BJ (cell line): ENCODE data around the gene DCHS2. TPM values are rescaled to one million over a fixed set of nuclear protein-coding genes. Genes with fewer than 3 reads are reported as not detected.

Experiments
- CTCF ChIA-PET: fragments of 350-600 bp; formaldehyde crosslinking; extraction: SDS; loops from one replicate; lab custom pipeline; 2021; ENCODE audit warnings: antibody characterized with exemption, inconsistent platforms; lab: Yijun Ruan, JAX
- POLR2A ChIA-PET: fragments of 300-600 bp; sonication (Branson Sonifier 250); formaldehyde crosslinking; extraction: SDS; loops from one replicate; lab custom pipeline; 2021; ENCODE audit warnings: antibody characterized with exemption; lab: Charles Lee
- DNase-seq: peaks from one replicate; pipeline ENCODE4 v3.0.0-alpha.2; 2011; ENCODE audit warnings: low read depth
- H3K27me3 ChIP-seq: 2 replicates; pipeline ENCODE4 v1.6.0; 2011; ENCODE audit warnings: low read length; ENCODE audit not compliant: control insufficient read depth, insufficient read depth
- H3K36me3 ChIP-seq: 2 replicates; pipeline ENCODE4 v1.5.1; 2011; ENCODE audit warnings: low read length; ENCODE audit not compliant: control insufficient read depth, insufficient read depth
- H3K4me3 ChIP-seq: 2 replicates; pipeline ENCODE4 v1.5.1; 2011; ENCODE audit warnings: low read depth, mild to moderate bottlenecking, control low read depth, low read length
- polyA plus RNA-seq: library from polyadenylated mRNA; depleted of rRNA; stranded (reverse); fragments of >200 nt; gene quantifications from 2 replicates; pipeline ENCODE4 v1.2.3, GENCODE V29; 2011
- TF ChIP-seq, protein P1 (sequence below): IDR thresholded peaks from 2 replicates; pipeline ENCODE4 v1.5.1; 2011; ENCODE audit warnings: low read depth, mild to moderate bottlenecking, control low read depth, inconsistent platforms, low read length, moderate library complexity; ENCODE audit not compliant: insufficient read depth

The DCHS2 gene
- polyA plus RNA-seq, 1 experiment = not detected

DNA sequence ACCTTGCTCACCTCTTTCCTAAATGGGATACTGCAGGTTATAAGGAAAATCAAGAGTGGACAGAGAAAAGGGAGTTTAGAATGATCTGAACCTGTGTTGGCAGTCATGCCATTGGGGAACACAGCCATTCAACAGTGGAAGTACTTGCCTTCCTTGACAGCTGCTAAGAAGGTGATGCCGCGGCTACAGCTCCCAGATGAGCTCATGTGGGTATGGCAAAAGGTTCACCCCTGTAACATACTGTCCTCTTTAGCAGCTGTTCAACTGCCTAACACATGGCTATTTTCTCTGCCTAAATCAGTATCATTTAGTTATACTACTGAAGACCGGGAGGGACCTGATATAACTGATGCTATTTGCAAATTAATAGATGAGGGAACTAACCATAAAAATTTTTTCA lies 76.8 kb downstream of the DCHS2 start:
- CTCF ChIA-PET = interaction anchor here (2.4 kb wide), 1 partner anchor 15 kb away, joined by 7 read pairs; no protein-coding TSS in a partner anchor
- H3K27me3 ChIP-seq = no peaks in the 10 kb centered on the region
- TF ChIP-seq, protein P1, sequence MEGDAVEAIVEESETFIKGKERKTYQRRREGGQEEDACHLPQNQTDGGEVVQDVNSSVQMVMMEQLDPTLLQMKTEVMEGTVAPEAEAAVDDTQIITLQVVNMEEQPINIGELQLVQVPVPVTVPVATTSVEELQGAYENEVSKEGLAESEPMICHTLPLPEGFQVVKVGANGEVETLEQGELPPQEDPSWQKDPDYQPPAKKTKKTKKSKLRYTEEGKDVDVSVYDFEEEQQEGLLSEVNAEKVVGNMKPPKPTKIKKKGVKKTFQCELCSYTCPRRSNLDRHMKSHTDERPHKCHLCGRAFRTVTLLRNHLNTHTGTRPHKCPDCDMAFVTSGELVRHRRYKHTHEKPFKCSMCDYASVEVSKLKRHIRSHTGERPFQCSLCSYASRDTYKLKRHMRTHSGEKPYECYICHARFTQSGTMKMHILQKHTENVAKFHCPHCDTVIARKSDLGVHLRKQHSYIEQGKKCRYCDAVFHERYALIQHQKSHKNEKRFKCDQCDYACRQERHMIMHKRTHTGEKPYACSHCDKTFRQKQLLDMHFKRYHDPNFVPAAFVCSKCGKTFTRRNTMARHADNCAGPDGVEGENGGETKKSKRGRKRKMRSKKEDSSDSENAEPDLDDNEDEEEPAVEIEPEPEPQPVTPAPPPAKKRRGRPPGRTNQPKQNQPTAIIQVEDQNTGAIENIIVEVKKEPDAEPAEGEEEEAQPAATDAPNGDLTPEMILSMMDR = no peak
- no peak for DNase-seq
- H3K36me3 ChIP-seq = no peaks in the 10 kb centered on the region
- no peak overlapping the region for H3K4me3 ChIP-seq
- POLR2A ChIA-PET = no interaction called here

DNA sequence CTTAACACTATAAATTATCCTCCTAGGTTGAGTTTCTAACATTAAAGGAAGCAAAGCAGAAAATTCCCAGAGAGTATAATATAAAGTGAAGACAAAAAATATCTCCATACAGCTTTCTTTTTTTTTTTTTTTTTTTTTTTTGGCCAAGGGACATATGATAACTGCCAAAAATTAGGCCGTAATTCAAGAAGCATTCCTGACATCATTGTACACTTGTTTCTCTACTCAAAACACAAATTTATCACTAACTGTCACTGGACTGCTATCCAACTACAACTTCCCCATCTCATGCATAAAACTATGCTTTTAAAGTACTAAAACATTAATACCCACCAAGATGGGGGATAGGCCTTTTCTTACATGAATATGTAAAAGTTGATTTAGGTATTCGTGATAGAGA lies 77.2 kb downstream of the DCHS2 start:
- TF ChIP-seq, protein P1 = no peak
- no peaks in the 10 kb centered on the region for H3K27me3 ChIP-seq
- POLR2A ChIA-PET = no interaction called here
- H3K4me3 ChIP-seq = no peak overlapping the region
- H3K36me3 ChIP-seq = no peaks in the 10 kb centered on the region
- no peak for DNase-seq
- CTCF ChIA-PET = interaction anchor here (2.4 kb wide), 1 partner anchor 15 kb away, joined by 7 read pairs; no protein-coding TSS in a partner anchor

DNA sequence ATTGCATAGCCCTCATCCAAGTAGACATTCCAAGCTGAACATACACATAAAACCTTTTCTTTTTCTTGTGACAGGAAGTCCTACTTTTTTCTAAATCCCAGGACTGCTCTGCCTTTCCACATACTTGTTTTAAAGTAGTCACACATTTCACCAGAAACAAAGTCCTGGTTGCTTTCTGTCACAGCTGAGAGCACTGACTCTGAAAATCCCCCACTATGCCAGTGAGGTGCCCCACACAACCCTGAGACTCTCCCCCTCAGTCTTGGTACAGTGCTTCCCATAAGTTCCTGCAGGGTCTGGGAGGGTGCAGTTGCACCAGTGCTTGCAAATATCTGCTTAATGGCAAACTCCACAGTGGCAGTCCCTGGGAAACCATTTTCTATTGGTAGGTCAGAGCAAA lies 84.2 kb downstream of the DCHS2 start:
- TF ChIP-seq, protein P1 = no peak
- ChIA-PET POLR2A (no interaction called here), CTCF (interaction anchor here (0.5 kb wide), 1 partner anchor 128 kb away, joined by 3 read pairs; no protein-coding TSS in a partner anchor)
- Histone ChIP-seq H3K36me3 (no peaks in the 10 kb centered on the region), H3K4me3 (no peak overlapping the region), H3K27me3 (no peaks in the 10 kb centered on the region)
- DNase-seq = no peak

DNA sequence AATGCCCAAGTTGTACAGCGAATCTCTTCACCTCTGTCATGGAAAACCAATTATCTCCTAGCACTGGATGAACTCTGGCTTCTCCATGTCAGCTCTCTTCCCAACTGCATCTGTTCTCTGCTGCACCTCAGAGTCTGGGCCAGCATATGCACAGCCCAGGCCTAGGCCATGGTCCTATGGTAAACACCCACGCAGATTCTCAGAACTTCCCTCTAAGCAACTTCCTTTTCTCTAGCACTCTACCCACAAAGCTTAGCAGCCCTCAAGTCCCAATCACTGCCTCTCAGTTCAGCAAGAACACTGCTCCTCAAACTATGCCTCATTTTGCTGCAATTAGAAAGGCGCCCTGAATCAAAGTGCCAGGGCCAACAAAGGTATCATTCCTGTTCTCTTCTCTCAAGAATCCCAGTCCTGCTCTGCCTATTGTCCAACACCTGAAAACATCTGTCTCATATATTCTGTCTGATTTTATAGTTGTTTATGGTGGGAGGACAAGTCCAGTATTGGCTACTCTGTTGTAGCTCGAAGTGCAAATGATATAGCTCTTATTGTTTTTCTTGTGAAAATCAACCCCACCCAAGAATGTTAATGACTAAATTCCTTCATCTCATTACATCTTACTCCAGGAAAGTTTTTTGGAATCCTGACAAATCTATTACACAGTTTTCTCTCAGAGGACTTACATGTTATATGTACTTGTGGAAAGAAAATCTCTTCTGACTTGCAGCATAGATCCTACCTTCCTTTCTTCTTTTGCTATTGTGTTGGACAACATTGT lies 85.4 kb downstream of the DCHS2 start:
- DNase-seq = no peak
- ChIA-PET POLR2A (no interaction called here), CTCF (interaction anchor here (1.2 kb wide), 1 partner anchor 16 kb away, joined by 3 read pairs; no protein-coding TSS in a partner anchor)
- no peak overlapping the region for H3K4me3 ChIP-seq
- TF ChIP-seq, protein P1 = no peak
- no peaks in the 10 kb centered on the region for H3K36me3 ChIP-seq
- no peaks in the 10 kb centered on the region for H3K27me3 ChIP-seq

DNA sequence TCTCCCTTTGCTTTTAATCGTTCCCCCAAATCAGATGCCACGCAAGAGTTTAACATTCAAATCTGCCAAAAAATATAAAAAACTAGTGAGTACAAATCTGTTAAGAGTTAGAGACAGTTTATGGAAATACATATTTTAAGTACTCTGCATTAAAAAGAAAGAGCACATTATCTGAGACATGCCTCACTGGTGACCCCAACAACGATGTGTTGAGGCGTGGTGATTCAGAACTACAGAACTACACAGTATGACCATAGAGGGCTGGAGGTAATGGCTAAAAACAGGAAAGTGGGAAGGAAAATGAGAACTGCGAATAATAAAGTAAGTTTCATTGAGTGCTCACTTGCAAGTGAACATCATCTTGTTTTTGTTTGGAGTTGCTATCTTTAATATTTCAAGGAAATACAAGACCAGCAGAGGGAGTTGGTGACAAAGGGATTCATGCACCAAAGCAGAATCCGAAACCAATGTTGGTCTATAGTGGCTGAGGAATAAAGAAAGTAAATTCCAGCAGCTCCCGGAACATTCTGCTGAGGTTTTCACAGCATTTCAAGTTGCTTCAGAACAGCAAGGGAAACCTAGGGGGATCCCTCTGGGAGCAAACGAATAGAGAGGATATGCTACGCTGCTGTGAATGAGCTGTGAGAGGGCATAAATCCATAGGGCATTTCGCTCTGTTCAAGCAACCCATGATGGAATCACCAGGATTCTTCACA lies 92.2 kb downstream of the DCHS2 start:
- CTCF ChIA-PET = interaction anchor here (0.6 to 2.6 kb wide), 4 partner anchors 15 to 108 kb away, joined by 3 to 12 read pairs (median 5); no protein-coding TSS in a partner anchor
- POLR2A ChIA-PET = no interaction called here
- Histone ChIP-seq H3K27me3 (no peaks in the 10 kb centered on the region), H3K4me3 (no peak overlapping the region), H3K36me3 (no peaks in the 10 kb centered on the region)
- no peak for DNase-seq
- TF ChIP-seq, protein P1 = peak; percentile 50
